Colonic mucosa (tissue), 4 donors: ENCODE data around the gene MBD2. TPM values are rescaled to one million over a fixed set of nuclear protein-coding genes. Genes with fewer than 3 reads are reported as not detected.

Source experiments
- DNase-seq: peaks from one replicate; pipeline ENCODE4 v3.0.0-alpha.2; 2020
- H3K27ac ChIP-seq: fragments of 200-600 bp; one replicate; pipeline ENCODE4 v1.8.0; 2021
- H3K27me3 ChIP-seq: fragments of 200-600 bp; one replicate; pipeline ENCODE4 v1.8.0; 2021
- H3K36me3 ChIP-seq: fragments of 200-600 bp; one replicate; pipeline ENCODE4 v1.8.0; 2021
- H3K4me1 ChIP-seq: fragments of 200-600 bp; one replicate; pipeline ENCODE4 v1.8.0; 2021; ENCODE audit warnings: mild to moderate bottlenecking
- H3K4me3 ChIP-seq: fragments of 200-600 bp; one replicate; pipeline ENCODE4 v1.8.0; 2021
- H3K9ac ChIP-seq, 2 donors: one replicate each; pipeline ENCODE4 v1.7.0; 2013; ENCODE audit warnings: control low read depth in 2 of 2, low read depth in 2 of 2, low read length in 2 of 2
- H3K9me3 ChIP-seq: fragments of 200-600 bp; one replicate; pipeline ENCODE4 v1.8.0; 2021
- intact Hi-C: fragments of 100-400 bp; cut with DNase I; formaldehyde crosslinking; loops from one replicate; pipeline ENCODE4 v1.14.1; 2022
- total RNA-seq, 2 donors: library from RNA; stranded (reverse); fragmentation: NEBNext Ultra II Directional in 1 of 2; extraction: Animal tissue kit (Norgen Biotek cat#: 25700) in 1 of 2; gene quantifications; one replicate each; pipeline ENCODE4 v1.2.1, GENCODE V29; 2021
- TF ChIP-seq, protein P1 (sequence below): fragments of 200-600 bp; IDR thresholded peaks from one replicate; pipeline ENCODE4 v1.8.0; 2022; ENCODE audit warnings: antibody characterized with exemption, mild to moderate bottlenecking
- donor health status: healthy.
- donor health status: DM: no; HTN: no; CAD: no.
- donor health status: DM: no; HTN: no; CAD: no.

The MBD2 gene
- total RNA-seq, 2 donors from 2014 or later = 110 to 138 TPM

DNA sequence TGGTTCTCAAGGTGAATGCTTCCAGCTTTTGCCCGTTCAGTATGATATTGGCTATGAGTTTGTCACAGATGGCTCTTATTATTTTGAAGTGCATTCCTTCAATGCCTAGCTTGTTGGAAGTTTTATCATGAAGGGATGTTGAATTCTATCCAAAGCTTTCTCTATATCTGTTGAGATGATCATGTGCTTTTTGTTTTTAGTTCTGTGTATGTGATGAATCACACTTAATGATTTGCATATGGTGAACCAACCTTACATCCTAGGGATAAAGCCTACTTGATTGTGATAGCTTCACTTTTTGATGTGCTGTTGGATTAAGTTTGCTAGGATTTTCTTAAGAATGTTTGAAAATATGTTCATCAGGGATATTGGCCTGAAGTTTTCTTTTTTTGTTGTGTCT is 112.1 kb downstream of the MBD2 start:
- Histone ChIP-seq H3K4me3 (no peak overlapping the region), H3K36me3 (no peaks in the 10 kb centered on the region), H3K27me3 (no peaks in the 10 kb centered on the region), H3K9me3 (no peaks in the 10 kb centered on the region), H3K27ac (no peak overlapping the region), H3K9ac (no peak overlapping the region), H3K4me1 (no peaks in the 10 kb centered on the region)
- TF ChIP-seq, protein P1, sequence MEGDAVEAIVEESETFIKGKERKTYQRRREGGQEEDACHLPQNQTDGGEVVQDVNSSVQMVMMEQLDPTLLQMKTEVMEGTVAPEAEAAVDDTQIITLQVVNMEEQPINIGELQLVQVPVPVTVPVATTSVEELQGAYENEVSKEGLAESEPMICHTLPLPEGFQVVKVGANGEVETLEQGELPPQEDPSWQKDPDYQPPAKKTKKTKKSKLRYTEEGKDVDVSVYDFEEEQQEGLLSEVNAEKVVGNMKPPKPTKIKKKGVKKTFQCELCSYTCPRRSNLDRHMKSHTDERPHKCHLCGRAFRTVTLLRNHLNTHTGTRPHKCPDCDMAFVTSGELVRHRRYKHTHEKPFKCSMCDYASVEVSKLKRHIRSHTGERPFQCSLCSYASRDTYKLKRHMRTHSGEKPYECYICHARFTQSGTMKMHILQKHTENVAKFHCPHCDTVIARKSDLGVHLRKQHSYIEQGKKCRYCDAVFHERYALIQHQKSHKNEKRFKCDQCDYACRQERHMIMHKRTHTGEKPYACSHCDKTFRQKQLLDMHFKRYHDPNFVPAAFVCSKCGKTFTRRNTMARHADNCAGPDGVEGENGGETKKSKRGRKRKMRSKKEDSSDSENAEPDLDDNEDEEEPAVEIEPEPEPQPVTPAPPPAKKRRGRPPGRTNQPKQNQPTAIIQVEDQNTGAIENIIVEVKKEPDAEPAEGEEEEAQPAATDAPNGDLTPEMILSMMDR = no peak
- intact Hi-C loops = no loop called here
- DNase-seq = no peak

DNA sequence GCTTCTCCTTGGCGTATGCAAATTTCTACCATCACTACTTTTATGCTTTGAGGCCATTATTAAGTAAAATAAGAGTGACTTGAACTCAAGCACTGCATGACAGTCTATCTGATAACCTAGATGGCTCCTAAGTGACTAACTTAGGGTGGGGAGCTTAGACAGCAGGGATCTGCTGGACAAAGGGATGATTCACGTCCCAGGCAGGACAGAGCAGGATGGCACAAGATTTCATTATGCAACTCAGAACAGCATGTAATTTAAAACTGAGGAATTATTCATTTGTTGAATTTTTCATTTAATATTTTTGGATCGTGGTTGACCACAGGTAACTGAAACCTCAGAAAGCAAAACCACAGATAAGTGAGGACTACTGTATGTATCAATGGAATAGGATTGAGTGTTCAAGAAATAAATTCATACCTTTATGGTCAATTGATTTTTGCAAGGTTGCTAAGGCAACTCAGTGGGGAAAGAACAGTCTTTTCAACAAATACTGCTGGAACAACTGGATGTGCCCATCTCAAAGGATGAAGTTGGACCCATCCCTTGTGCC is 115.3 kb downstream of the MBD2 start:
- Histone ChIP-seq H3K27ac (no peak overlapping the region), H3K27me3 (no peaks in the 10 kb centered on the region), H3K9me3 (no peaks in the 10 kb centered on the region), H3K9ac (no peak overlapping the region), H3K36me3 (no peaks in the 10 kb centered on the region), H3K4me1 (no peaks in the 10 kb centered on the region), H3K4me3 (no peak overlapping the region)
- TF ChIP-seq, protein P1 = no peak
- intact Hi-C loops = no loop called here
- DNase-seq = no peak

DNA sequence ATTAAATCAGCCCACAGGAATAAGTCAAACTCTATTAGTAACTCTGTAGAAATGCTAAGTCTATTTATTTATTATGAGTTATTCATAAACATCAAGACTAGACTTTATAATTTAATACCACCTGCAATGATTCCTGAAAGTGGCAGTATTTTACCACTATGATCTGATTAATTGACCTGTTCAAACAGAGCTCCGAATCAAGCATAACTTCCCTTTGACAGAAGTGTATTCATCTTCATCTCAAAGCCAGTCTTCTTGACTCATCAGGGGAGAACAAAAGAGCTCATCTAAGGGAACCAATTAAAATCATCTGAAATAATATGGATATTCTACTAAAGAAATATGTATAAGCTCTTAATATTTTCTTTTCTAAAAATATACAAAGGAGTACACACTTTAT is 122.3 kb downstream of the MBD2 start:
- intact Hi-C loops = no loop called here
- H3K4me1 ChIP-seq = no peaks in the 10 kb centered on the region
- H3K36me3 ChIP-seq = no peaks in the 10 kb centered on the region
- TF ChIP-seq, protein P1 = no peak
- H3K27ac ChIP-seq = no peak overlapping the region
- no peak overlapping the region for H3K4me3 ChIP-seq
- no peak for DNase-seq
- no peak overlapping the region for H3K9ac ChIP-seq
- no peaks in the 10 kb centered on the region for H3K27me3 ChIP-seq
- H3K9me3 ChIP-seq = no peaks in the 10 kb centered on the region

Other genes starting within 250 kb of the MBD2 start
- gene POLI, start 44.8 kb upstream of the MBD2 start, total RNA-seq = 10 to 100 TPM; 10.9 to 14.1 TPM
- not detected for gene STARD6, start 133.2 kb upstream of the MBD2 start, total RNA-seq
- gene C18orf54, start 133.2 kb upstream of the MBD2 start, total RNA-seq = 1 to 10 TPM; 2.9 to 6.1 TPM